Stimulated activated CD4-positive, alpha-beta T cell treated with anti-CD3 and anti-CD28 coated beads, Interleukin-1b, Interleukin-23, amount 100 ng/mL, for 24 hours (primary cell): ENCODE data around the gene AOPEP.

Experiments
- DNase-seq, 4 experiments: peaks; one replicate each; pipeline ENCODE4 v3.0.0-alpha.2; 2020; ENCODE audit warnings: low read depth in 4 of 4, low spot score in 1 of 4

AOPEP gene

DNA sequence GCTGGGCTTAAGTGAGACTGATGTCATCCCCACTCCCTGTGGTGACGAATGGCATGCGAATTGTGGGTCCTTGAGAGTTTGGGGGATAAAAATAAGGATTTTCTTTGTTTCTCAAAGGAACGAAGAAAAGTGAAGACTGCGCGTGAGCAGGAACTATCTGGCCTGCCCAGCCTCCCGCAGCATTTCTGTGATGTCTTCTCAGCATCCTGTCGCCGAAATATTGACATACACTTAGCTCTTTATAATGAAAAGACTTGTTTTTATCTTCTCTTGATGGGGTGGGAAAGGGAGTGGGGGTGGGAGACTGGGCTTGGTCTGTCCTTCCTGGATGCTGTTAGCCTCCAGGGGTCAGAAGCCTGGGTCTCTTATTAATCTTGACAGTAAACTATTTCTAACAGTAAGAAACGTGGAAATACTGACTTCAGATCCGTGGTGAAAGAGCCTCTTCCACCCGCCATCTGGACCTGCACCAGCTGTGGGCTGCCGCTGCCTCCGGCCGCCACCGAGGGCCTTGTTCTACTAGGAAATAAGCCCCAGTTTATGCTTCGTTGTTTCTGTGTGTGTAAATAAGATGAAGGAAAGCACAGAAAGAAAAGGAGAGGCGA lies 351.4 kb downstream of the AOPEP start:
- no peak for DNase-seq

GRCh38 chr9:95078511-95078910 lies 352.0 kb downstream of the AOPEP start:
- no peak for DNase-seq

- no peak for DNase-seq
Observed at GRCh38 chr9:95078939-95079338, 352.4 kb downstream of the AOPEP start.

DNA sequence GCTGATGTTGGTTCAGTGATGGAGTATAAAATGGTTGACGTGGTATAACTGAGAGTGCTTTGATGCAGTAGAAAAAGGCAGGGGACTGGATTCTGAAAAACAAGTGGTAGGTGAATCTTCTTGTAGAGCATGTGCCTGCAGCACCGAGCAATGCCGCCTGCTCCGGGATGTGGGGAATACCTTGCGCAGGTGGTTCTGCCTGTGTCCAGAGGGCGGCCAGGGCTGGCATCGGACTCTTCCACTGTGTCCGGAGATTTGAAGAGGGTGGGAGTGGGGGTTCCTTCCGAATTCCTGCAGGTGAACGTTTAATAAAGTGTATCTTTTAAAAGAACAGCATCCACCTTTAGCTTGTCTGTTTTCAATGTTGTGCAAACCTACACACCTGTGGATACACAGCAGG lies 353.0 kb downstream of the AOPEP start:
- DNase-seq, result no peak

DNA sequence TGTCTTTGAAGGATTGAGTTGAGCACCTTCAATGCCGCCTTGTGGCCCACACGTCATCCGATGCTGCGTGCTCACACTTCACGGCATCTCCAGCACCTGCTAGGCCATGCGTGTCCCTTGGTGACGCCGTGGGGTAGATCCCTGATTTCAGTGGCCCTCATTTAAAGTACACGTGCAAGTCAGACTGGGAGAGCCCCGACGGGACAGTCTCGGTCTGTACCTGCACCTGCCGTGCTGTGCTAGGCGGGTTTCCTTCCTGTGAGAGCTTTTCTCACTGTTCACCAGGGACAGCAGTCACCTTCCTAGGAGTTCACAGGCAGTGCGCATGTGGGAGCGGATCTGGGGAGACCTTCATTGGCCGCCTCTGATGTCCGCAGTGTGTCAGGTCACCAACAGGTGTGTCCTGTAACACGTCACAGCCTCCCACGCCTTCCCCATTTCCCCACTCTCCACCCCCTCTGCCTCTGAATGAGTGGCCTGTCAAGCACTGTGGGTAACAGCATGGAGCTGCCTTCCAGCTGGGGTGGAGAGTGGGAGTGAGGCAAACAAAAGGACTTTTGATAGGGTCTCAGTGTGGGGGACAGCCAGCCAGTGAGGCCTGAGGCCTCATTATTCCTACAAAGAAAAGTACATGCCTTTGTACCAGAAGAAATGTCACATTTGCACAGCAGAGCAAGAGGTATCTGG lies 354.6 kb downstream of the AOPEP start:
- DNase-seq, result no peak

DNA sequence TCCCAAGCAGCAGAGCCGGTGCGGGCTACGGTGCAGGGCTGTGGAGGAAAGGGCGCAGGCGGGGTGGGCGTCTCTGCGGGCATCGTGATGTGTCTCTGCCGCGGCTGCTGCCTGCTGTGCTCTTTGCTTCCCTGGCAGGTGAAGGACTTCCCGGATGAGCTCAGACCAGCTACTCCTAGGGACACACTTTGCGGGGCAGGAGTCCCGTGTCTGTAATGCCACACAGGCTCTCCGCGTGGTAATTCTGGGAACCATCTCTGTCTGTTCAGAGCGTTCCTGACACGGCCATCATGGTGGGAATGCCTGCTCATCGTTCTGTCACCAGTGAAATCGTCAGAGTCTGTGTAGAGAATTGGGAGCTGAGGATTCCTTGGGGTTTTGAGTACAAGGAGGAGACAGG lies 355.5 kb downstream of the AOPEP start:
- DNase-seq, result no peak

DNA sequence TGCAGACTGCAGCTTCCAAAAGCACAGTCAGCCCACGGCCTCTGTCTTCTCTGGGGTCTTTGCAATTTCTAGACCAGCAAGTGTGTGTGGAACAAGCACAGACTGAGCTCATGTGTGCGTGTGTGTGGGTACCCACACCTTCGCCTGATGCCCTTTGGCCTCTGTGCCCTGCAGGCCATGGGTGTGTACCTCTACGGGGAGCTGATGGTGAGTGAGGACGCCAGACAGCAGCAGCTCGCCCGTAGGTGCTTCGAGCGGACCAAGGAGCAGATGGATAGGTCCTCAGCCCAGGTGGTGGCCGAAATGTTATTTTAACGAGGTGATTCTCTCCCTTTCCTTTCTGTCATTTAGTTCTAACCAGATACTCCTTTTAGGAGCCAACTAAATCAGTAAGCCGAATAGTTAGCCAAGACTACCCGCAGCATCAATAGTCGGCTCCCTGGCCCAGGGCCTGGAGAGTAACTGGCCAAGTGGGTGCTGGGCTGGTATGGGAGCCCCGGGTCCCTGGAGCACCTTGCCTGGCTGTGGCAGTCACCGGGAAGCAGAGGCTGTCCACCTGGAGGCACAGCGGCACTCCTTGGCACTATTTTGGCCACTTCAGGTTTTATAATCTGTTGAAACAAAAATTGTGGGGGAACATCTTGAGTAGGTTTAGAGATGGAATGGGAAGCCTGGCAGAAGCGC lies 356.0 kb downstream of the AOPEP start:
- DNase-seq, result no peak

- no peak for DNase-seq
Observed at GRCh38 chr9:95083086-95083768, 356.7 kb downstream of the AOPEP start.

DNA sequence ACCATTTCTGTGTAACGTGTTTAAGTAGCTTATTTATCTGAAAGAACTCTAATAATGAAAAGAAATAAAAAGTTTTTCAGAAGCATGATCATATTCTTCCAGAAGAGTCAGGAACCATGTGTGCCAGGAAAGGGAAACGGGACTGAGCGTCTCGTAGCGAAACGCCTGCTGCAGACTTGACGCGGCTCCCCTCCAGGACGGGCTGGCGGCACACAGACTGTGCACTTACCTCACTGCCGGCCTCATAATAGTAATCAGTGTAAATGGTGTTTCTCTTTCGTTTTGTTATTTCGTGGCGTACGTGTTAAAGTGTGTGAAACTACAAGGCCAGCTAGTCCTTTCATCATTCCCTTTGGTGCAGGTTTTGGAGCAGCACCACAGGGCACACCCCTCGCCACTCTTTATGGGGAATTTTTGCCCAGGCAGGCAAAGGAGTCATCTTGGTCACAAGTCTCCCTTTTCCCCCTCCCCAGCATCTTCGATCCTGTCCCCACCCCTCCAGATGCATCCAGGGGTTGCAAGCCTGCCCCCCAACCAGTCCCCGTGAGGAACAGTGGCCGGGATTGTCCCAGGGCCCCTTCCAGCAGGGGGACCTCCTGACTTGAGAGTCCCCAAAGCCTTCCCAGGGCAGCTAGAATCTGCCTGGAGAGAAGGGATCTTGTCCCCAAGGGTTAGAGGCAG lies 357.9 kb downstream of the AOPEP start:
- no peak for DNase-seq

GRCh38 chr9:95085036-95085770 lies 358.7 kb downstream of the AOPEP start:
- DNase-seq, result no peak

GRCh38 chr9:95085861-95086563 lies 359.5 kb downstream of the AOPEP start:
- no peak for DNase-seq

GRCh38 chr9:95086564-95086955 lies 360.1 kb downstream of the AOPEP start:
- DNase-seq, result no peak

GRCh38 chr9:95087659-95088242 lies 361.3 kb downstream of the AOPEP start:
- no peak for DNase-seq

GRCh38 chr9:95088421-95089161 lies 362.1 kb downstream of the AOPEP start:
- DNase-seq, result no peak

- DNase-seq, result no peak
Observed at GRCh38 chr9:95089257-95090022, 362.9 kb downstream of the AOPEP start.

DNA sequence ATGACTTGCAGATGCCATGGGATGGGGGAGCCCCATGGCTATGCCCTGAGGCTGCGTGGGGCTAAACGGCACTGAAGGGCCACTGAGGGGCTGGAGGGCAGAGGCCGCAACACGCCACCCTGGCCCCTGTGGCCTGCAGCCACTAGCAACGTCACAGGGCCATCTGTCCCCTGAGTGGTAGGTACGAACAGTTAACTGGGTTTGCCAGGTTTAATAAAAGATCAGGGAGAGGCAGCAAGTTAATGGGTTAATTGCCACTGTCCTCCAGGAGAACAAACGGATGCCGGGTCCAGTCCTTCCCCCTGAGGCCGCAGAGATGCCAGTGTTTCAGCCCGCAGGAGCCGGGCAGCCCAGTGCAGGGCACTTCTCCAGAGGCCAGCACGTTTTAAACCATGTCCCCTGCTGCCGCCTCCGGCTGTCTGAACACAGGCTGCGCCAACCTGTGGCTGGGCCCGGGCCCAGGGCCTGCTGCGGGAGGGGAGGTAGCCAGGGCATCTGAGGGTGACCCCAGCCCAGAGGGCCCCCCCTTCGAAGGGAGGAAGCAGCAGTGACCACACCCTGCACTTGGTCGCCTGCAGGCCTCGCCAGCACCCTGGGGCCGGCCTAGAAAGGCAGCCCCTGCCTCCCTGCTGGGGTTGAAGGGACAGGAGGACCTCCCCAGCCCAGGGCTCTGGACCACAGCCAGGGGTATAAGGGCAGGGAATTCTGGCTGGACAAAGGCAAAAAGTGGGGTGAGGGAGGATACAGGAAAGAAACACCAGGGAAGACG lies 363.7 kb downstream of the AOPEP start:
- no peak for DNase-seq

- DNase-seq, result no peak
Observed at GRCh38 chr9:95090871-95091577, 364.5 kb downstream of the AOPEP start.
